Activated naive CD8-positive, alpha-beta T cell (primary cell): ENCODE results near the gene SYP.
A peak's percentile ranks its signal among the peaks of the same experiment; 100 is the strongest.

Source experiments
- H3K27ac Mint-ChIP-seq: one replicate; pipeline ENCODE4 v1.8.0; 2021; ENCODE audit warnings: mixed read lengths
- H3K27me3 Mint-ChIP-seq: one replicate; pipeline ENCODE4 v1.8.0; 2021; ENCODE audit warnings: mixed read lengths
- H3K36me3 Mint-ChIP-seq: one replicate; pipeline ENCODE4 v1.8.0; 2021; ENCODE audit warnings: mixed read lengths
- H3K4me1 Mint-ChIP-seq: one replicate; pipeline ENCODE4 v1.8.0; 2021; ENCODE audit warnings: low read depth, mixed read lengths
- H3K4me3 Mint-ChIP-seq: one replicate; pipeline ENCODE4 v1.8.0; 2021; ENCODE audit warnings: mild to moderate bottlenecking, mixed read lengths
- H3K9me3 Mint-ChIP-seq: one replicate; pipeline ENCODE4 v1.8.0; 2021; ENCODE audit warnings: low read depth, mixed read lengths

Gene SYP

DNA sequence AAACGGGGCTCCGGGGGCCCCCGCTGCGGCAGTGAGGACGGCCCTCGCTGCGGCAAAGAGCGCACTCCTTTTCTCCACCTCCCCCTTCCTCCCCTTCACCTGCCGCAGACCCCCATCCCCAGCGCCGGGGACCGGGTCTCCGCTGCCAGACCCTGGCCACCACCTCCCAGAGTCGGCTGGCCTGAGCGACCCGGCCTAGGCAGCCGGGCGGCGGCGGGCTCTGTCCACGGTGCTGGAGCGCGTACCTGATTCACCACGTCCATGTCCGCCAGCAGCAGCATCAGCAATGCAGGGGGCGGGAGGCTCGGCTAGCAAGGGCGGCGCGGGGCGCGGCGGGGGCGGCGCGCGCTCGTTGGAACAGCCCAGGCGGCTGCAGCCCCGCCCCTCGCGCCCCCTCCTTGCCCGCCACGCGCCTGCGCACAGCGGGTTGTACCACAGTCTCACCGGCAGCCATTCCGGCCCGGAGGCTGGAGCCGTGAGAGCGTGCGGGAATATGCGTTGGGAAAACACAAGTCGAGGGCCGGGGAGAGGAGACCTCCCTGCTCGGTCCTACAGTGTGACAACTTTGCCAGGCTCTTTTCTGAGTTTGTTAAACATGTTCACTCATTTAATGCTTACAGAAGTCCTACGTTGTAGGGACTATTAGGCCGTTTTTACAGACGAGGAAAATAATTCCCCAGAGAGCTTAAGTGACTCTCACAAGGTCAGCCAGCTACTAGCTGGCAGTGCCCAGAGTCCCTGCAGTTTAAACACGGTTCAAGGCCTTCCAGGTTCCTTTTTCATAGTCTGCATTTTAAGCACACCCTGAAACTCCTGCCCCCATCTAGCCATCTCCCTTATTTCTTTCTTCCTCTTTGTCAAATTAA is at the start of gene SYP:
Gene SYP, minus strand, starts transcription at position 288 of the 866 bp plus-strand sequence. Its CDS starts 7 bp downstream, at position 281.
- H3K4me1 Mint-ChIP-seq, result peaks cover 15% of the 10 kb centered on the region
- peak within 1 kb of the TSS; percentile 72 for H3K27ac Mint-ChIP-seq
- peak within 1 kb of the TSS; percentile 71 for H3K4me3 Mint-ChIP-seq
- H3K36me3 Mint-ChIP-seq, result no peaks in the 10 kb centered on the region
- no peaks in the 10 kb centered on the region for H3K27me3 Mint-ChIP-seq
- H3K9me3 Mint-ChIP-seq, result no peaks in the 10 kb centered on the region

DNA sequence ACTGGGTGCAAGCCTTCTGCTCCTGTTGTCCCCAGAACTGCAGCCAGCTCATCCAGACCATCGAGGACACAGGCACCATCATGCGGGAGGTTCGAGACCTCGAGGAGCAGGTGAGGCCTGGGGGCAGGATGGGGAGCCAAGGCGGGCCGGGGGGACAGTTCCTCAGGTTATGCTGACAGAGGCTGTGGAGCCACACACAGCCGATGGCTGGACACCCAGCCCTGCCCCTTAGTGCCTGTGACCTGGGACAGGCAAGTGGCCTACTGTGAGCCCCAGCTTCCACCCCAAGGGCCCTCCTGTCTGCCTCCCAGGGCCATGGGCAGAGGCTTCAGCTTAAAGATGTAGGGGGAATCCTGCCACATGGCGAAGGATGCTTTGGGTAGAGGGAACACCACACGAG is 49.6 kb upstream of the SYP start:
- H3K36me3 Mint-ChIP-seq, result no peaks in the 10 kb centered on the region
- no peak overlapping the region for H3K27ac Mint-ChIP-seq
- no peaks in the 10 kb centered on the region for H3K9me3 Mint-ChIP-seq
- no peaks in the 10 kb centered on the region for H3K27me3 Mint-ChIP-seq
- H3K4me1 Mint-ChIP-seq, result peaks cover 5% of the 10 kb centered on the region
- H3K4me3 Mint-ChIP-seq, result no peak overlapping the region

DNA sequence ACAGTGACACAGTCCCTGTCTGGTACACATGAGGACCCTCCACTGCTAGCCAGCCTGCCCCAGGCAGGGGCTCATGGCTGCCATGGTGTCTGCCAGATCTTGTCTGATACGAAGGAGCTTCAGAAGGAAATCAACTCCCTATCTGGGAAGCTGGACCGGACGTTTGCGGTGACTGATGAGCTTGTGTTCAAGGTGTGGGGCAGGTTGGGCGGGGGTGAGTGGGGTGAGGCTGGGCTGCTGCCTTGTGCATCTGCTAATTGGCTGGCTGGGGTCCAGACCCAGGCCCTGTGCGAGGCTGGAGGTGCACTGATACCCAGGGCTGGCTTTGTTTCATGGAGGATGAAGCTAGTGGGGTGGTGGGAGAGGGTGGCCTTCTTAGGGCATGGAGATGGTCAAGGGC is 49.1 kb upstream of the SYP start:
- Mint-ChIP-seq H3K9me3 (no peaks in the 10 kb centered on the region), H3K36me3 (peaks cover under 1% of the 10 kb centered on the region), H3K4me1 (peaks cover 5% of the 10 kb centered on the region), H3K4me3 (no peak overlapping the region), H3K27ac (no peak overlapping the region), H3K27me3 (no peaks in the 10 kb centered on the region)

DNA sequence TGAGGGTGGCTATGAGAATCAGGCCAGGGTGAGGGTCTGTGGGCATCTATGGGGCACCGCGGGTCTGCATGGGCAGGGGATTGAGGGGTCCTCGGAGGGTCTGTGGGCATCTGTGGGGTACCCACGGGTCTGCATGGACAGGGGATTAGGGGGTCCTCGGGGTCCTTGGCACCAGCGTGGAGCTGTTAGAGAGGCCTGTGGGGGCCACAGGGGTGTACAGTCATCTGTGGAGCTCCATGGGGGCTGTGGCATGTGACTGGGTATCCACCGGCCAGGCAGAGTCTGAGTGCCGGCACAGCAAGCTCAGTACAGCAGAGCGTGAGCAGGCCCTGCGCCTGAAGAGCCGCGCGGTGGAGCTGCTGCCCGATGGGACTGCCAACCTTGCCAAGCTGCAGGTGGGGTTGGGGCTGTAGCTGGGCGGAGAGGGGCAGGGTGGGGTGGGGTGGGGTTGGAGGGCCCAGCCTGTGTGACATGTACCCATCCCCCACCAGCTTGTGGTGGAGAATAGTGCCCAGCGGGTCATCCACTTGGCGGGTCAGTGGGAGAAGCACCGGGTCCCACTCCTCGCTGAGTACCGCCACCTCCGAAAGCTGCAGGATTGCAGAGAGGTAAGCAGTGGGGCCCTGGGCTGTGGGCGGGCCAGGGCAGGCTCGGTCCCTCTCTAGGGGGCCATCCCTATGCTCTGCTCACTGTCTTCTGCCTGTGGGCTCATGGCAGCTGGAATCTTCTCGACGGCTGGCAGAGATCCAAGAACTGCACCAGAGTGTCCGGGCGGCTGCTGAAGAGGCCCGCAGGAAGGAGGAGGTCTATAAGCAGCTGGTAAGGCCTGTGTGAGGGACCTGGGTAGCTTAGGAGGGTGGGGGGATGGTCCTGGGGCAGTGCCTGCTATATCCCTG is 48.2 kb upstream of the SYP start:
- H3K4me3 Mint-ChIP-seq, result no peak overlapping the region
- H3K27ac Mint-ChIP-seq, result no peak overlapping the region
- peaks cover 2% of the 10 kb centered on the region for H3K36me3 Mint-ChIP-seq
- no peaks in the 10 kb centered on the region for H3K27me3 Mint-ChIP-seq
- peaks cover 5% of the 10 kb centered on the region for H3K4me1 Mint-ChIP-seq
- no peaks in the 10 kb centered on the region for H3K9me3 Mint-ChIP-seq

DNA sequence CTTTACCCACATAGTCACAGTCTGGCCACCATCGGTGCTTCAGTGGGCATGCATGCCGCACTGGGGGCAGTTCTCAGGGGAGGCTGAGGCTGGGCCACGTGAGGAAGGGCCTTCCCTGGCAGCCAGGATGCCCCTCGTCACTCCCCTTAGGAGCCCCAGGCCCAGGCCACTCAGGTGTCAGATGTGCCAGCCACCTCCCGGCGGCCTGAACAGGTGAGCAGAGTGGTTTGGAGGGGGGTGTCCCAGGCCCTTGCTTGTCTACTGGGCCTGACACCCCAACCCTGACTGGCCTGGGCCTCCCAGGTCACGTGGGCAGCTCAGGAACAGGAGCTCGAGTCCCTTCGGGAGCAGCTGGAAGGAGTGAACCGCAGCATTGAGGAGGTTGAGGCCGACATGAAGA is 47.4 kb upstream of the SYP start:
- H3K4me1 Mint-ChIP-seq, result peaks cover 5% of the 10 kb centered on the region
- peaks cover 2% of the 10 kb centered on the region for H3K36me3 Mint-ChIP-seq
- no peaks in the 10 kb centered on the region for H3K9me3 Mint-ChIP-seq
- no peak overlapping the region for H3K27ac Mint-ChIP-seq
- H3K27me3 Mint-ChIP-seq, result no peaks in the 10 kb centered on the region
- no peak overlapping the region for H3K4me3 Mint-ChIP-seq

DNA sequence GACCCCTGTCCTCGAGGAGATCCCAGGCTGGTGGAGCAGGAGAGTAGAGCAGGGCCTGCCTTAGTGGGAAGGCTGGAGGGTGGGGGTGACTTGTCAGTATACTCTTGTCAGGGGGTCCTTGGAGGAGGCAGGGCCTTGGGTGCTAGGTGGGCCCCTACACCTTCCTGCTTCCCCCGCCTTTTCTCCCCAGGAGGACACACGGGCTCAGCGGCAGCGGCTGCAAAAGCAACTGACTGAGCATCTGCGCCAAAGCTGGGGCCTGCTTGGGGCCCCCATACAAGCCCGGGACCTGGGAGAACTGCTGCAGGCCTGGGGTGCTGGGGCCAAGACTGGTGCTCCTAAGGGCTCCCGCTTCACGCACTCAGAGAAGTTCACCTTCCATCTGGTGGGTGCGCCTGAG is 46.5 kb upstream of the SYP start:
- Mint-ChIP-seq H3K4me1 (peaks cover 5% of the 10 kb centered on the region), H3K27ac (no peak overlapping the region), H3K9me3 (no peaks in the 10 kb centered on the region), H3K4me3 (no peak overlapping the region), H3K27me3 (no peaks in the 10 kb centered on the region), H3K36me3 (peaks cover 2% of the 10 kb centered on the region)

DNA sequence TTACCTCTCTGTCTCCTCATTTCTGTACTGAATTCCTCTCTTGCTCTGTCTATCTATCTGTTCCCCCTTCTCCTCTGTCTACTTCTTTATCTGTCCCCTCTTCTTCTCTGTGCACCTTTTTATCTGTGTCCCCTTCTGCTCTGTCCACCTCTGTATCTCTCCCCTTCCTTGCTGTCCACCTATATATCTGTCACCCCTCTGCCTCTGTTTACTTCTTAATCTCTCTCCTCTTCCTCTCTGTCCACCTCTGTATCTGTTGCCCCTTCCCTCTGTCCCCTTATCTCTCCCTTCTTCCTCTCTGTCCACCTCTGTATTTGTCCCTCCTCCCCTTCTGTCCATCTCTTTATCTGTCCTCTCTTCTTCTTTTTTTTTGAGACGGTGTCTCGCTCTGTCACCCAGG is 44.2 kb upstream of the SYP start:
- H3K27ac Mint-ChIP-seq, result peak overlapping the region; percentile 10
- no peaks in the 10 kb centered on the region for H3K27me3 Mint-ChIP-seq
- H3K36me3 Mint-ChIP-seq, result peaks cover 2% of the 10 kb centered on the region
- peaks cover 11% of the 10 kb centered on the region for H3K4me1 Mint-ChIP-seq
- no peak overlapping the region for H3K4me3 Mint-ChIP-seq
- H3K9me3 Mint-ChIP-seq, result no peaks in the 10 kb centered on the region

DNA sequence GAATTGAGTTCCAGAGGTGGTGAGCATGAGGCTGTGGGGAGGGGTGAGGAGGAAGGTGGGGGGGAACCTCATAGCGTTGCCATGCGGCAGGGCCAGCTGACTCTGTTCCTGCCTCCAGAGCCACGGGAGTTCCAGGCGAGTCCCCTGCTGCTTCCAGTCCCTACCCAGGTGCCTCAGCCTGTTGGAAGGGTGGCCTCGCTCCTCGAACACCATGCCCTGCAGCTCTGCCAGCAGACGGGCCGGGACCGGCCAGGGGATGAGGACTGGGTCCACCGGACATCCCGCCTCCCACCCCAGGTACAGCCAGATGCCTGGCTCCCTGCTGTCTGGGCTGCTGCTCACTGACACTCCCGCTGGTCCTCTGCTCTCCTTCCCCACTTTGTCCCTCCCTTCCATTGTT is 43.2 kb upstream of the SYP start:
- peaks cover 2% of the 10 kb centered on the region for H3K36me3 Mint-ChIP-seq
- H3K27me3 Mint-ChIP-seq, result no peaks in the 10 kb centered on the region
- H3K27ac Mint-ChIP-seq, result no peak overlapping the region
- peaks cover 12% of the 10 kb centered on the region for H3K4me1 Mint-ChIP-seq
- H3K9me3 Mint-ChIP-seq, result no peaks in the 10 kb centered on the region
- H3K4me3 Mint-ChIP-seq, result no peak overlapping the region

DNA sequence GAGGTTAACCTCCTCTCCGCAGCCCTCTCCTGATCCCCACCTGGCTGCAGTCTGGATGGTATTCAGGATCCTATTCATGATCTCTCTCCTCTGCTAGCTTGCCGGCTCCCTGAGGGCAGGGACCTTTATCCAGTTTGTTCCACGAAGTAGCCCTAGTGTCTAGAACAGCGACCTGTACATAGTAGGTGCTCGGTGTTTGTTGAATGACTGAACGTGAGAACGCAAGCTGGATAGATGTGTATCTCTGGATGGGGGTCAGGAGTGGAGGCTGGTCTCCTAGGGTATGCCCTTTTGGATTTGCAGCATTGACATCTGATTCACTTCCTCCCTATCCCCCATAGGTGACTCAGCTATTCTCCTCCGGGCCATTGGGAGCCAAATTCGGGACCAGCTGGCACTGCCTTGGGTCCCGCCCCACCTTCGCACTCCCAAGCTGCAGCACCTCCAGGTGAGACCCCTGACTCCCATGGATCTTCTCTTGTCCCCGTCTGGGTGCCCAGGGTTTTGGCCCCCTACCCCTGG is 42.6 kb upstream of the SYP start:
- Mint-ChIP-seq H3K36me3 (peaks cover 2% of the 10 kb centered on the region), H3K9me3 (no peaks in the 10 kb centered on the region), H3K27me3 (no peaks in the 10 kb centered on the region), H3K4me3 (no peak overlapping the region), H3K4me1 (peaks cover 12% of the 10 kb centered on the region), H3K27ac (no peak overlapping the region)

DNA sequence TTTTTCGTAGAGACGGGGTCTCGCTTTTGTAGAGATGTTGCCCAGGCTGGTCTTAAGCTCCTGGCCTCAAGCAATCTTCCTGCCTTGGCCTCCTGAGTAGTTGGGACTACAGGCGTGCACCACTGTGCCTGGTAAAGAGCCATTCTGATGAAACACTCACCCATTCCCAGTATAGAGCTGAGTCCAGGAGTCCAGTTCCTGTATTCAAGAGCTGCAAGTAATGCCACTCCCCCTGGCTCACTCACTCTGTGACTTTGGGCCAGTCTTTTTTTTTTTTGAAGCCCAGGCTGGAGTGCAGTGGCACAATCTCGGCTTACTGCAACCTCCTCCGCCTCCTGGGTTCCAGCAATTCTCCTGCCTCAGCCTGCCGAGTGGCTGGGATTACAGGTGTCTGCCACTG is 38.7 kb upstream of the SYP start:
- Mint-ChIP-seq H3K9me3 (no peaks in the 10 kb centered on the region), H3K4me1 (peaks cover 27% of the 10 kb centered on the region), H3K27ac (no peak overlapping the region), H3K27me3 (no peaks in the 10 kb centered on the region), H3K4me3 (no peak overlapping the region), H3K36me3 (peaks cover 3% of the 10 kb centered on the region)

DNA sequence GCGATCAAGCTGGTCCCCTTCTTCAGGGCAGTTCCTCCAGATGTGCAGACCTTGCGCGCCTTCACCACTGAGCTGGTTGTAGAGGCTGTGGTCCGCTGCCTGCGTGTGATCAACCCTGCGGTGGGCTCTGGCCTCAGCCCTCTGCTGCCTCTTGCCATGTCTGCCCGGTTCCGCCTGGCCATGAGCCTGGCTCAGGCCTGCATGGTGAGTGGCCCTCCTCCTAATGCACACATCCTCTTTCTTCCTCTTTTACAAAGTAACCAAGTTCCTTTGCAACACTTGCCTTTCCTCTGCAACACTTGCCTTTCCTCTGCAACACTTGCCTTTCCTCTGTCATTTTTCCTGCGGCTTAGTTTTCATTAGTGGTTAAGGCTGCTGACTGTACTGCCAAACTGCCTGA is 37.1 kb upstream of the SYP start:
- Mint-ChIP-seq H3K27me3 (no peaks in the 10 kb centered on the region), H3K4me1 (peaks cover 29% of the 10 kb centered on the region), H3K4me3 (peak overlapping the region; percentile 95), H3K9me3 (no peaks in the 10 kb centered on the region), H3K36me3 (peaks cover 3% of the 10 kb centered on the region), H3K27ac (peak overlapping the region; percentile 81)

DNA sequence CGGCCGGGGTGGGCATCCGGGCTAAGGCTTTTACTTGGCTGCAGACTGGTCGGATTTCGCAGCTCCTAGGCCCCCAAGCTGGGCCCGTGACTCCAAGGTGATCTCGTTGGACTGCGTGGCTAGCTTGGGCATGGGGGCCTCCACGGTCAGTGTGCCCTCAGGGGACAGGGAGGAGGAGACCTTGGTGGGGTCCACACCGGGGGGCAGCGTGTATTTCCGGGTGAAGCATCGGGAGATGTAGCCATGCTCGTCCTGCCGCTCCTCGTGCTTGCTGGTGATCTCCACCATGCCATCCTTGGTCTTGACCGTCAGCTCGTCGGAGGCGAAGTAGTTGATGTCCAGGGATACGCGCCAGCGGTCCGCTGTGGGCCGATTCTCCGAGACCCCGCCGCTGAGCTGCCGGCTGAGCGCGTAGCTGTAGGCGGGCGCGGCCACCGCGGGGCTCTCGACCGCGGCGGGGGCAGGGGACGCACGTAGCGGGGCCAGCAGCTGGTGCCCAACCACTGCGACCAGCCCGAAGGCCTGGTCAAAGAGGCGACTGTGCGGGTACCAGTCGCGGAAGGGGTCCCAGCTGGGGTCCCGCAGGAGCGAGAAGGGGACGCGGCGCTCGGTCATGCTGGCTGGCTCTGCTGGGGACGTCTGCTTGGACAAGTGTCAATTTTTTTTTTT is 34.0 kb upstream of the SYP start:
- H3K36me3 Mint-ChIP-seq, result peaks cover 3% of the 10 kb centered on the region
- peaks cover 21% of the 10 kb centered on the region for H3K4me1 Mint-ChIP-seq
- no peaks in the 10 kb centered on the region for H3K27me3 Mint-ChIP-seq
- no peaks in the 10 kb centered on the region for H3K9me3 Mint-ChIP-seq
- no peak overlapping the region for H3K4me3 Mint-ChIP-seq
- no peak overlapping the region for H3K27ac Mint-ChIP-seq

DNA sequence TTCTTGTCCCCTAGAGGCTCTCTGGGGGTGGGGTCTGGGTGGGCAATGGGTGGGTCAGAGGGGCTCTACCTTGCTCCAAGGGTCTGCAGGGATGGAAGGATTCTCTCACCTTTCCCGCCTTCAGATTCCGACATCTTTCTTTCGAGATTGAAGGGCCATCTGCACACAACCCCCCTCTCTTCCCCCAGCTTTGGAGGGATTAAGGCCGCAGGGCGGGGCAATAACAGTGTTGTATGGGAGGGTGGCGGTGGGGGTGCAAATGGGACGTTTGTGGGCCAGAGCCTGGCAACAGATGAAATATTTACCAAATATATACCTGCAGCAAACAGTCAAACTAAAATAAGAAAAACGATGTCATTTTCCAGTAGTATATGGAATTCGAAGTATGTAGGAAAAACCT is 33.2 kb upstream of the SYP start, which contains the start of gene CACNA1F:
Gene CACNA1F, minus strand, starts transcription at position 165 of the 400 bp plus-strand sequence. Its CDS starts 31 bp downstream, at position 134.
- H3K9me3 Mint-ChIP-seq, result no peaks in the 10 kb centered on the region
- H3K4me3 Mint-ChIP-seq, result no peak within 1 kb of the TSS
- no peak within 1 kb of the TSS for H3K27ac Mint-ChIP-seq
- H3K27me3 Mint-ChIP-seq, result no peaks in the 10 kb centered on the region
- peaks cover 21% of the 10 kb centered on the region for H3K4me1 Mint-ChIP-seq
- H3K36me3 Mint-ChIP-seq, result peaks cover 3% of the 10 kb centered on the region

DNA sequence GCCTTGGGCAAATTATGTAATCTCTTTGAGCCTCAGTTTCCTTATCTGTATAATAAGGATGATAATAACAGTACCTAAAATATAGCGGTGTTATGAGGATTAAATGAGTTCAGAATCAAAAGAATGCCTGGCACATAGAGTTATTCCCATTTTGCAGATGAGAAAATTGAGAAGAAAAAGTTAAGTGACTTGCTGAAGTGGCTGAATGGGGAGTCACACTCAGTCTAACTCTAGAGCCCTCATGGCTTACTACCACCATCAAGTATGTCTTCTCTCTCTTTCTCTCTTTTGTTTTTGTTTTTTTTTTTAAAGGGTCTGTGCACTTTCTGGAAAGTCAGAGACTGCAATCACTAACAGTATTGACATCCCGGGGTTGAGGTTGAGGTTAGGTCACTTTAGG is 32.5 kb upstream of the SYP start:
- no peak overlapping the region for H3K27ac Mint-ChIP-seq
- H3K36me3 Mint-ChIP-seq, result peaks cover 3% of the 10 kb centered on the region
- peaks cover 21% of the 10 kb centered on the region for H3K4me1 Mint-ChIP-seq
- H3K4me3 Mint-ChIP-seq, result no peak overlapping the region
- no peaks in the 10 kb centered on the region for H3K27me3 Mint-ChIP-seq
- no peaks in the 10 kb centered on the region for H3K9me3 Mint-ChIP-seq
